SU-DHL-6 (cell line): ENCODE results near the gene GATA3.

ENCODE experiments used
- H2AFZ ChIP-seq: fragments of 200-600 bp; sonication (generic); 2 replicates; pipeline ENCODE4 v1.6.1; 2014; ENCODE audit warnings: low read depth, mild to moderate bottlenecking, moderate library complexity, mixed read lengths, antibody characterized with exemption, low read length; ENCODE audit not compliant: severe bottlenecking
- H3F3A ChIP-seq: fragments of 200-600 bp; shearing (Covaris generic); 2 replicates; pipeline ENCODE4 v1.6.0; 2016; ENCODE audit warnings: antibody characterized with exemption, mild to moderate bottlenecking; ENCODE audit not compliant: insufficient read depth
- H3K27ac ChIP-seq: fragments of 200-600 bp; sonication (generic); 2 replicates; pipeline ENCODE4 v1.5.1; 2016; ENCODE audit warnings: low read depth, mild to moderate bottlenecking, low read length, moderate library complexity, mixed read lengths
- H3K27me3 ChIP-seq: fragments of 200-600 bp; sonication (generic), shearing (Covaris generic); 2 replicates; pipeline ENCODE4 v1.6.0; 2014; ENCODE audit warnings: mild to moderate bottlenecking, low read length
- H3K36me3 ChIP-seq: fragments of 200-600 bp; sonication (generic); 2 replicates; pipeline ENCODE4 v1.6.1; 2014; ENCODE audit warnings: mild to moderate bottlenecking, low read length, mixed read lengths
- H3K4me2 ChIP-seq: fragments of 300-600, 200-600 bp; shearing (Covaris generic), sonication (generic); 2 replicates; pipeline ENCODE4 v1.6.0; 2014; ENCODE audit warnings: low read length, low read depth, mild to moderate bottlenecking; ENCODE audit not compliant: poor library complexity, severe bottlenecking
- H3K4me3 ChIP-seq: fragments of 200-600 bp; sonication (generic); 2 replicates; pipeline ENCODE4 v1.5.1; 2014; ENCODE audit warnings: antibody characterized with exemption, low read length, mild to moderate bottlenecking, mixed read lengths; ENCODE audit not compliant: insufficient read depth, poor library complexity, severe bottlenecking
- H3K79me2 ChIP-seq: fragments of 200-600 bp; sonication (generic); 2 replicates; pipeline ENCODE4 v1.6.1; 2014; ENCODE audit warnings: mild to moderate bottlenecking, low read length, moderate library complexity; ENCODE audit not compliant: insufficient read depth
- H3K9ac ChIP-seq: fragments of 200-600 bp; sonication (generic); 2 replicates; pipeline ENCODE4 v1.7.0; 2014; ENCODE audit warnings: mild to moderate bottlenecking, low read length
- H3K9me2 ChIP-seq: fragments of 200-600 bp; sonication (generic); replicated peaks from 2 replicates; pipeline ENCODE4 v1.6.1; 2014; ENCODE audit warnings: low read length; ENCODE audit not compliant: insufficient read depth
- H3K9me3 ChIP-seq: fragments of 200-600 bp; sonication (generic); 2 replicates; pipeline ENCODE4 v1.6.1; 2014; ENCODE audit warnings: low read length, mixed read lengths; ENCODE audit not compliant: insufficient read depth
- H4K20me1 ChIP-seq: fragments of 200-600 bp; sonication (generic); 2 replicates; pipeline ENCODE4 v1.6.1; 2014; ENCODE audit warnings: low read depth, mild to moderate bottlenecking, antibody characterized with exemption, low read length, moderate library complexity, mixed read lengths
- EZH2phosphoT487 ChIP-seq: fragments of 200-600 bp; sonication (generic), shearing (Covaris generic); conservative IDR thresholded peaks from 2 replicates; pipeline ENCODE4 v1.6.1; 2018; ENCODE audit warnings: mild to moderate bottlenecking, antibody characterized with exemption, low read length, moderate library complexity, mixed read lengths
- TF ChIP-seq, protein P1 (sequence below): fragments of 200-600 bp; sonication (generic); IDR thresholded peaks from one replicate; pipeline ENCODE4 v1.5.1; 2017; ENCODE audit warnings: antibody characterized with exemption, mild to moderate bottlenecking, low read length, moderate library complexity; ENCODE audit not compliant: insufficient read depth, poor library complexity, severe bottlenecking

GATA3 gene

DNA sequence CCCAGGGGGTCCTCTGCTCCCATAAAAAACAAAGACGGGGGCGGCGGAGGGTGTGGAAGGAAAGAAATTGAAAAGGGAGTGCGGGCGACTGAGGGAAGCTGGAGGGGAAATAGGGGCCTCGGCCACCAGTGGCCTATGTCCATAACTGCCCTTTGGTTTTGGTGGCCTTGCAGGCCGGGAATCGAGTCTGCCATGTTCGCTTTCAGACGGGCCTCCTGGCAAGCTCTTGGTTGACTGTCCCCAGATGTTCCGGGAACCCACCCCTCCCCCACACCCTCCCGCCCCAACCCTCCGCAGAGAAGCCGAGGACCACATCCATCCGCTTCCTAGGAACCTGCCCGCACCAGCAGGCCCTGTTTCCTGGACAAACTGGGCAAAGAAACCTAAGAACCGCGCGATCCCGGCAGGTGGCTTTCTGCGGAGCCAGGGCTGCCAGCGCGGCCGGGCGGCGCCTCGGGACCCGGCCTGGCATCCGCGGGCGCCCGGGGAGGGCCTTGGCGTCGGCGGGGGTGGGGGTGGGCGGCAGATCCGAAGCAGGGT, 20.0 kb upstream of the GATA3 start:
- Histone ChIP-seq H4K20me1 (no peaks in the 10 kb centered on the region), H3K27me3 (no peaks in the 10 kb centered on the region), H2AFZ (no peak overlapping the region), H3K27ac (no peak overlapping the region), H3K36me3 (no peaks in the 10 kb centered on the region), H3K79me2 (no peaks in the 10 kb centered on the region), H3K4me2 (no peak overlapping the region), H3K9ac (no peak overlapping the region), H3K4me3 (no peak overlapping the region), H3F3A (no peaks in the 10 kb centered on the region), H3K9me2 (no peaks in the 10 kb centered on the region), H3K9me3 (no peaks in the 10 kb centered on the region)
- no peak for TF ChIP-seq EZH2phosphoT487
- TF ChIP-seq, protein P1, sequence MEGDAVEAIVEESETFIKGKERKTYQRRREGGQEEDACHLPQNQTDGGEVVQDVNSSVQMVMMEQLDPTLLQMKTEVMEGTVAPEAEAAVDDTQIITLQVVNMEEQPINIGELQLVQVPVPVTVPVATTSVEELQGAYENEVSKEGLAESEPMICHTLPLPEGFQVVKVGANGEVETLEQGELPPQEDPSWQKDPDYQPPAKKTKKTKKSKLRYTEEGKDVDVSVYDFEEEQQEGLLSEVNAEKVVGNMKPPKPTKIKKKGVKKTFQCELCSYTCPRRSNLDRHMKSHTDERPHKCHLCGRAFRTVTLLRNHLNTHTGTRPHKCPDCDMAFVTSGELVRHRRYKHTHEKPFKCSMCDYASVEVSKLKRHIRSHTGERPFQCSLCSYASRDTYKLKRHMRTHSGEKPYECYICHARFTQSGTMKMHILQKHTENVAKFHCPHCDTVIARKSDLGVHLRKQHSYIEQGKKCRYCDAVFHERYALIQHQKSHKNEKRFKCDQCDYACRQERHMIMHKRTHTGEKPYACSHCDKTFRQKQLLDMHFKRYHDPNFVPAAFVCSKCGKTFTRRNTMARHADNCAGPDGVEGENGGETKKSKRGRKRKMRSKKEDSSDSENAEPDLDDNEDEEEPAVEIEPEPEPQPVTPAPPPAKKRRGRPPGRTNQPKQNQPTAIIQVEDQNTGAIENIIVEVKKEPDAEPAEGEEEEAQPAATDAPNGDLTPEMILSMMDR, result no peak

DNA sequence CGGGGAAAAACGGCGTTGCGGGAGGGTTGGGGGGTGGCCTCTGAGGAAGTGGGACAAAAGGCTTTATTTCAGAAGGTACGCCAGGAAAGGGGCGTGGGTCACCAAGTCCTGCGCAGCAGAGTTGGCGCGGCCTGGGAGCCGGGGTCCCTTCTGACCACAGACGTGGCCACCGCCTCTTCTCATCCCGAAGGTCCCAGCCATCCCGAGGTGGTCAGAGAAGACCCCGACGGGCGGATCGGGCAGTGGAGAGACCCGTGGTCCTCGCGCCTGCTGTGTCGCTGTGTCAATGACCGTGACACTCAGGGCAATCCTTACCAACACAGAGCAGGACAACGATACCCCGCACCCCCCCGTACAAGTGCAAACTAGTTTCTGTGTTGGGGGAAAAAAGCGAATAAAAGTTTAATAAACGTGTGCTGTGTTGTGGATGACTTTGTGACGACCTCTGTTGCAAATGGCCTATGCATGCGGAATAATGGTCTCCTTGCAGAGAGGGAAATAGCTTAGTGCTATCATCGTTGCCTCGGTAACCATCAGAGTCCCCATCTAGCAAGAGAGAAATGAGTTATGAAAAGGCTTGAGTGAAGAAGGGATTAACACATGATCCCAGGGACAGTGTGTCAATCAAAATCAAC, 19.4 kb upstream of the GATA3 start:
- H3F3A ChIP-seq, result no peaks in the 10 kb centered on the region
- H3K9me3 ChIP-seq, result no peaks in the 10 kb centered on the region
- H3K4me3 ChIP-seq, result no peak overlapping the region
- no peak overlapping the region for H2AFZ ChIP-seq
- no peaks in the 10 kb centered on the region for H4K20me1 ChIP-seq
- H3K36me3 ChIP-seq, result no peaks in the 10 kb centered on the region
- no peak overlapping the region for H3K4me2 ChIP-seq
- no peaks in the 10 kb centered on the region for H3K79me2 ChIP-seq
- no peak overlapping the region for H3K27ac ChIP-seq
- no peaks in the 10 kb centered on the region for H3K27me3 ChIP-seq
- TF ChIP-seq, protein P1, result no peak
- TF ChIP-seq EZH2phosphoT487, result no peak
- H3K9me2 ChIP-seq, result no peaks in the 10 kb centered on the region
- no peak overlapping the region for H3K9ac ChIP-seq

DNA sequence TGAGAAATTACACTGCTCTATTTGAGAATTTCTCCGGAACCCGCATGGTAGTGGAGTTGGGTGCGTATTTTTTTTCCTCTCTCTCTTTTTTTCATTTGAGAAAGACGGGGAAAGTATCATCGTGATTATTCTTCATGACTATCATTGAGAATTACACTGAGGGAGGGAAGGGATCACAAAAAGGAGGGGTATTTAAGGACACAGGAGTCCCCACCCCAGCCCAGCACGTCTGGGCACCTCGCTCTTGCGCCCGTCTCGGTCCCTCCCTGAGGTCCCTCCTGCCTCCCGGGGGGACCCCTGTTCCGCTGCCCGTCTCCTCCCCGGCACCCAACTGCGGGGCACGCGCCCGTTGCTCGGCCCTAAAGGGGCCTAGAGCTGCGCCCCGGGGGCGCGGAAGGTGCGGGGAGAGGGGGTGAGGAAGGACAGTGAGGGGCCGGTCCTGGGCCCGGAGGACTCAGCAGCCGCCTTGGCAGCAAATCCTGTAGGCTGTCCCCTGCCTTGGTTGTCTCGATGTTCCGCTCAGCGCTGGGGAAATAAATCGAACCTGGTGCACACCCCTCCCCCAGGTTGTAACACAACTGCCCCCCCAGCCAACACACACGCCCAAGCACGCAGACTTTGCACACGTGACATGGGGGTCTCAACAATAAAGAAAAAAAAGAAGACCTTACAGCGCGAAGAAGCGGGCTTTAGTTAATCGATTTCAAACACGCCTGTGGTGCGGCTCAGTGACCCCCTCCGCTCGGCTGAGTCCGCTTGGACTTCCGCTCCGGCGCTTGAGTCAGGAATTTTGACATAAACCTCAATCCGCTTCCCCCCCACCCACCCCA, 18.6 kb upstream of the GATA3 start:
- no peaks in the 10 kb centered on the region for H3K27me3 ChIP-seq
- no peaks in the 10 kb centered on the region for H3K9me2 ChIP-seq
- no peak for TF ChIP-seq EZH2phosphoT487
- TF ChIP-seq, protein P1, result no peak
- no peak overlapping the region for H3K4me3 ChIP-seq
- H3F3A ChIP-seq, result no peaks in the 10 kb centered on the region
- no peak overlapping the region for H2AFZ ChIP-seq
- no peak overlapping the region for H3K9ac ChIP-seq
- H3K36me3 ChIP-seq, result no peaks in the 10 kb centered on the region
- no peaks in the 10 kb centered on the region for H3K9me3 ChIP-seq
- no peak overlapping the region for H3K4me2 ChIP-seq
- no peaks in the 10 kb centered on the region for H3K79me2 ChIP-seq
- H4K20me1 ChIP-seq, result no peaks in the 10 kb centered on the region
- no peak overlapping the region for H3K27ac ChIP-seq
